Common myeloid progenitor, CD34-positive (primary cell): ENCODE measurements around the gene CADPS.
A peak's percentile ranks its signal among the peaks of the same experiment; 100 is the strongest.

Source experiments
- CTCF ChIA-PET: fragments of 350-600 bp; sonication (Branson Sonifier 250); formaldehyde crosslinking; loops from one replicate; lab custom pipeline; 2021; ENCODE audit warnings: antibody characterized with exemption; lab: Charles Lee
- POLR2A ChIA-PET: fragments of 350-600 bp; sonication (Branson Sonifier 250); formaldehyde crosslinking; loops from one replicate; lab custom pipeline; 2021; ENCODE audit warnings: antibody characterized with exemption; lab: Charles Lee
- DNase-seq, 3 donors: peaks; one replicate each; pipeline versions ENCODE4 v3.0.0 to v3.0.0-alpha.2; 2013
- H3K27ac ChIP-seq, 2 experiments: 1 replicate in 1 of 2; 2 replicates in 1 of 2; pipeline ENCODE4 v1.7.0; 2013; ENCODE audit warnings: inconsistent platforms in 2 of 2, low read length in 2 of 2, mild to moderate bottlenecking in 2 of 2, low read depth in 1 of 2, moderate library complexity in 1 of 2; ENCODE audit not compliant: severe bottlenecking in 2 of 2, insufficient read depth in 1 of 2, poor library complexity in 1 of 2
- H3K27me3 ChIP-seq, 5 experiments: replicated peaks in 2 of 5; 1 replicate in 3 of 5; 2 replicates in 2 of 5; pipeline versions ENCODE4 v1.6.1 to v1.7.0; 2013; ENCODE audit warnings: low read length in 4 of 5, mild to moderate bottlenecking in 2 of 5, moderate library complexity in 2 of 5, inconsistent platforms in 1 of 5; ENCODE audit not compliant: insufficient read depth in 5 of 5, control insufficient read depth in 4 of 5
- H3K36me3 ChIP-seq, 4 experiments: 1 replicate in 2 of 4; 2 replicates in 2 of 4; pipeline versions ENCODE4 v1.6.1 to v1.7.0; 2013; ENCODE audit warnings: low read length in 3 of 4, control low read depth in 1 of 4, mild to moderate bottlenecking in 1 of 4; ENCODE audit not compliant: control insufficient read depth in 4 of 4, insufficient read depth in 4 of 4
- H3K4me1 ChIP-seq, 4 experiments: 1 replicate in 3 of 4; 2 replicates in 1 of 4; pipeline versions ENCODE4 v1.6.1 to v1.7.1; 2013; ENCODE audit warnings: low read length in 3 of 4, mild to moderate bottlenecking in 3 of 4, control low read depth in 1 of 4, inconsistent platforms in 1 of 4, moderate library complexity in 1 of 4; ENCODE audit not compliant: control insufficient read depth in 4 of 4, insufficient read depth in 4 of 4; ENCODE audit errors: control extremely low read depth in 1 of 4
- H3K4me3 ChIP-seq, 7 experiments: 1 replicate in 4 of 7; 2 replicates in 3 of 7; pipeline versions ENCODE4 v1.5.1 to v1.7.0; 2013; ENCODE audit warnings: mild to moderate bottlenecking in 7 of 7, low read length in 6 of 7, moderate library complexity in 6 of 7, inconsistent platforms in 2 of 7, low read depth in 2 of 7, control low read depth in 1 of 7; ENCODE audit not compliant: insufficient read depth in 4 of 7, control insufficient read depth in 1 of 7; ENCODE audit errors: extremely low read depth in 1 of 7
- H3K9me3 ChIP-seq, 5 experiments: 1 replicate in 4 of 5; 2 replicates in 1 of 5; pipeline versions ENCODE4 v1.6.1 to v1.7.1; 2013; ENCODE audit warnings: low read length in 4 of 5, mild to moderate bottlenecking in 2 of 5, inconsistent platforms in 1 of 5, low read depth in 1 of 5, moderate library complexity in 1 of 5; ENCODE audit not compliant: control insufficient read depth in 4 of 5, insufficient read depth in 2 of 5; ENCODE audit errors: control extremely low read depth in 1 of 5
- WGBS: methylation state at CpG from one replicate; pipeline ENCODE4 v1.1.5; 2013; ENCODE audit not compliant: insufficient coverage; 5-methylcytosine and 5-hydroxymethylcytosine counted together

Gene CADPS

GRCh38 chr3:62562596-62562995 is 312.6 kb downstream of the CADPS start:
- no peaks in the 10 kb centered on the region for H3K9me3 ChIP-seq
- H3K27me3 ChIP-seq: peaks cover 0 to 2% (median 0%) of the 10 kb centered on the region in 5 experiments
- no peak overlapping the region for H3K27ac ChIP-seq
- ChIA-PET POLR2A (no interaction called here), CTCF (interaction anchor here (0.7 kb wide), 1 partner anchor 229 kb away, joined by 3 read pairs; no protein-coding TSS in a partner anchor)
- no peak for DNase-seq
- no peaks in the 10 kb centered on the region for H3K4me1 ChIP-seq
- H3K4me3 ChIP-seq: no peak overlapping the region
- no peaks in the 10 kb centered on the region for H3K36me3 ChIP-seq

GRCh38 chr3:62562017-62562416 is 313.2 kb downstream of the CADPS start:
- no peak for DNase-seq
- Histone ChIP-seq H3K9me3 (no peaks in the 10 kb centered on the region), H3K4me1 (no peaks in the 10 kb centered on the region), H3K27ac (no peak overlapping the region), H3K27me3 (peaks cover 0 to 2% (median 0%) of the 10 kb centered on the region in 5 experiments), H3K4me3 (no peak overlapping the region), H3K36me3 (no peaks in the 10 kb centered on the region)
- ChIA-PET POLR2A (no interaction called here), CTCF (interaction anchor here (0.8 to 3.5 kb wide), 2 partner anchors 228 to 360 kb away, joined by 3 to 18 read pairs; no protein-coding TSS in a partner anchor)
- 95% methylated on average over 2 of the region's 2 CpGs for WGBS

- Histone ChIP-seq H3K36me3 (no peaks in the 10 kb centered on the region), H3K4me3 (no peak overlapping the region), H3K9me3 (no peaks in the 10 kb centered on the region), H3K27me3 (peaks cover 0 to 2% (median 0%) of the 10 kb centered on the region in 5 experiments), H3K27ac (no peak overlapping the region), H3K4me1 (no peaks in the 10 kb centered on the region)
- POLR2A ChIA-PET: interaction anchor here (0.8 kb wide), 1 partner anchor 9 kb away, joined by 3 read pairs; no protein-coding TSS in a partner anchor
- CTCF ChIA-PET: interaction anchor here (1.1 to 3.5 kb wide), 4 partner anchors 63 to 361 kb away, joined by 3 to 18 read pairs (median 5); no protein-coding TSS in a partner anchor
- no CpG with 5 or more reads among the region's 2 CpGs for WGBS
- peak; percentile 16 to 26 (median 17) for DNase-seq
These were observed 315.3 kb downstream of the CADPS start for GRCh38 chr3:62559831-62560445.

GRCh38 chr3:62558549-62559112 is 316.6 kb downstream of the CADPS start:
- ChIA-PET POLR2A (no interaction called here), CTCF (interaction anchor here (0.8 to 3.5 kb wide), 6 partner anchors 9 to 360 kb away, joined by 3 to 18 read pairs (median 3); no protein-coding TSS in a partner anchor)
- Histone ChIP-seq H3K36me3 (no peaks in the 10 kb centered on the region), H3K4me3 (no peak overlapping the region), H3K9me3 (no peaks in the 10 kb centered on the region), H3K27me3 (peaks cover 0 to 2% (median 0%) of the 10 kb centered on the region in 5 experiments), H3K27ac (no peak overlapping the region), H3K4me1 (no peaks in the 10 kb centered on the region)
- 100% methylated on average over 1 of the region's 8 CpGs for WGBS
- peak; percentile 9 to 25 (median 10) for DNase-seq

GRCh38 chr3:62557983-62558382 is 317.2 kb downstream of the CADPS start:
- no peaks in the 10 kb centered on the region for H3K36me3 ChIP-seq
- ChIA-PET POLR2A (no interaction called here), CTCF (interaction anchor here (0.8 to 1.7 kb wide), 5 partner anchors 8 to 357 kb away, joined by 3 to 7 read pairs (median 3); no protein-coding TSS in a partner anchor)
- no peak overlapping the region for H3K4me3 ChIP-seq
- H3K27ac ChIP-seq: no peak overlapping the region
- peaks cover 0 to 2% (median 0%) of the 10 kb centered on the region in 5 experiments for H3K27me3 ChIP-seq
- no peaks in the 10 kb centered on the region for H3K4me1 ChIP-seq
- H3K9me3 ChIP-seq: no peaks in the 10 kb centered on the region
- WGBS: 94% methylated on average over 5 of the region's 5 CpGs
- DNase-seq: no peak

GRCh38 chr3:62557450-62557849 is 317.8 kb downstream of the CADPS start:
- 100% methylated on average over 2 of the region's 5 CpGs for WGBS
- H3K4me3 ChIP-seq: no peak overlapping the region
- CTCF ChIA-PET: interaction anchor here (1.0 to 1.7 kb wide), 3 partner anchors 26 to 356 kb away, joined by 3 to 7 read pairs (median 3); no protein-coding TSS in a partner anchor
- no peaks in the 10 kb centered on the region for H3K9me3 ChIP-seq
- no peak for DNase-seq
- H3K27ac ChIP-seq: no peak overlapping the region
- no peaks in the 10 kb centered on the region for H3K36me3 ChIP-seq
- H3K27me3 ChIP-seq: peaks cover 0 to 2% (median 0%) of the 10 kb centered on the region in 5 experiments
- POLR2A ChIA-PET: no interaction called here
- no peaks in the 10 kb centered on the region for H3K4me1 ChIP-seq
